GM21717 (cell line): ENCODE results near the gene MAML1.

Experiments
- ATAC-seq: cut with Tn5 transposase; IDR thresholded peaks from one replicate; pipeline ENCODE4 v1.9.1; 2021; ENCODE audit warnings: mild to moderate bottlenecking, moderate library complexity; ENCODE audit not compliant: unreplicated experiment

The MAML1 gene

DNA sequence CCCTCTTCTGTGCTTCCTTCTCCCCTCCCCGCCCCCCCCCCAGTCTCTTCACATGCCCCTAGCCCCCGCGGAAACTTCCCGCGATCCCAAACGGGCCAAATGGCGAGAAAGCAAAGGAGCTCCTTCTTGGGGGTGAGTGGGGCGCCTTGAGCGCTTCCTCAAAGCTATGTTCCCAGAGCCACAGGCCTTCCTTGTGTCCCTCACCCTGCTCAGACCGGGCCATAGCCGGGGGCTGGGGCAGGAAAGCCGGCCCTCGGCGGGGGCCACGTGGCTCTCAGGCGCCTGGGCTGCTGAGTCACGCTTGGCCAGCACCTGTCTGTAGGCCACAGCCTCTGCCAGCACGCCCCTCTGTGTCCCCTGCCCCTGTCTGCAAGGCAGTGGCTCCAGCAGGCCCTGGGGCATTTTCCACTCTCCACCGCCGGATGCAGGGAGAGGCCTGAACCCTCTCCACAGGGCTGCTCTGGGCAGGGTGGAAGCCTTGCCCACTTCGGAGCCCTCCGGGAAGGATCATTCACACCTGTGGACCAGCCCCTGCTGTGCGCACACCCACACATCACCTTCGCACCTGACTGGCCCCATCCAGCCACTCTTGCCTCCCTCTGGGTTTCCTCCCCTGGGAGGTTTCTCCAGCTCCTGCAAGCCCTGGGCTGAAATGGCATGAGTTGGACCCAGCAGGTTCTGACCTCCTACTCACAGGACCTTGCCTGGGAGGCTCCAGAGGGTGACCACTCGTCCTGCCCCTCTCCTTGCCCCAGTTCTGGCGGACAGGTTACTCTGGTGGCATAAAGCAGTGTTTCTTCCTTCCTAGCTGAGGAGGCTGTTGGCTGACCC lies 86.9 kb downstream of the MAML1 start:
- ATAC-seq: no peak

DNA sequence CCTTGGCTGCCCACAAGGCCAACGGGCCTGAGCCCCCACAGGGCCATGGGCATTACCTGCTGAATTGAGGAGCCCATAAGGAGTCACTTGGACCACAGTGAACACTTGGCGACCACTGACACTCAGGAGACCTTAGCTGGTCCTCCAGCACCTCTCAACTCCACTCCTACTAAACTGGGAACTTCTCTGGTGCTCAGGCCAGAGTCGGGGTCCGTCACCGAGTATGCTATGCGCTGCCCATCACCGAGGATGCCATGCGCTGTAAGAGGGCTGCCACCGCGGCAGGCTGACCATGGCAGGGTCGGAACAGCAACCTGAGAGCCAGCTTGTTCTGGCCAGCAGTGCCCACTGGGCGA lies 87.5 kb downstream of the MAML1 start:
- no peak for ATAC-seq

DNA sequence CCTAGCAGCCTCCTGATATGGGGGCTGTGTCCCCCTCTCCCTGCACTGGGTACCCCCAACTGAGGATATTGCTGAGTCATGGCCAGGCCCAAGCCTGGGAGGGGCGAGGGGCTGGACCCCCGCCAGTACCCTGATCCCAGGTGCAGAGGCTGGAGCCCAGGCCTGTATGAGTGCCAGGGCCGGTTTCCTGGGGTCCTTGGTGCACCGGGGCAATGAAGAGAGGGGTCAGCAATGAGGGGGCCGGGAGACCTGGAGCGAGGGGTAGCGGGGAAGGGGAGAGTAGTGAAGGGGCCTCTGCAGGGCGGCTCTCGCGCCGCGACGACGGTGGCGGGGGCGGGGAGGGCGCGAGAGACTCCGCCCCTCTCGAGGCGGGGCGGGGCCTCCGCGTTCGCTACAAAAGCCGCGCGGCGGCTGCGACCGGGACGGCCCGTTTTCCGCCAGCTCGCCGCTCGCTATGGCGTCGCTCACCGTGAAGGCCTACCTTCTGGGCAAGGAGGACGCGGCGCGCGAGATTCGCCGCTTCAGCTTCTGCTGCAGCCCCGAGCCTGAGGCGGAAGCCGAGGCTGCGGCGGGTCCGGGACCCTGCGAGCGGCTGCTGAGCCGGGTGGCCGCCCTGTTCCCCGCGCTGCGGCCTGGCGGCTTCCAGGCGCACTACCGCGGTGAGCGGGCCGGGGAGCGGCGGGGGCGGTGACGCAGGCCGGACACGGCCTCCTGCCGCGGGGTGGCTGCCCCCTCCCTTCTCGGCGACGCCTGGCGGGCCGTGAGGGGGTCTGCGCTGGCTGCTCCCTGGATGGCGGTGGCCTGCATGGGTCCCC lies 88.1 kb downstream of the MAML1 start, which contains the start of gene SQSTM1:
Gene SQSTM1 (plus strand): TSS at position 423 of the 815 bp plus-strand sequence. CDS start 32 bp downstream, at position 455.
- peak; percentile 32 for ATAC-seq

DNA sequence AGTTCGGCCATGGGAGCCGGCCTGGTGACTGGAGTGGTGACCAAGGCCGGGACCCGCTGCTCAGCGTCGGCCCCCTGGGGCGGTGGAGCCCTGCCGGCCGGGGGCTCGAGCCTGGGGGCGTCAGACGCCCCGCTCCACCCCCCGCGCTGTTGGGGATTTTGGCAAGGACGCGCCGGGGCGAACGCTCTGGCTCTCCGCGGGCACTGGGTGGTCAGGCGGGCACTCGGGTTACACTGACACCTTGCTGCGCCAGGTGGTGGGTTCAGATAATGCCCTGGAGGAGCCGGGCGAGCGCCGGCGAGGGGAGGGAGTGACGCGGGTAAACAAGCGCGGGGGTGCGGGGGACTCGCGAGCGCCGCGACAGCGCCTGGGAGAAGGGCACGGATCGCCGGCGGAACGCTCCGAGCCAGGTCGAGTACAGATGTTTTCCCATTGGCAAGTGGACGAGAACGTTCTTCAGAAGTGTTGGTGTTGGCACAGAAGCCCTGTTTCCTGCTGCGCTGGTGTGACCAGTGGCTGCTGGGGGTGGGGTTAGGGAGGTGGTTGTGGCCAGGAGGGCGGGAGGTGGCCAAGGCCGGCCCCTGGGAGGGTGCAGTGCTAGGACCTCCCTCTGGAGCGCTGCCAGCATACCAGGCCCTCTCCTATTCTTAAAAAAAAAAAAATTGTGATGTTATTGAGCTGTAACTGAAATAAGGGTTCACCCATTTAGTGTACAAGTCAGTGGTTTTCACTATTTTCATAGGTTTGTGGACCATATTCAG lies 88.9 kb downstream of the MAML1 start:
- peak; percentile 50 for ATAC-seq

DNA sequence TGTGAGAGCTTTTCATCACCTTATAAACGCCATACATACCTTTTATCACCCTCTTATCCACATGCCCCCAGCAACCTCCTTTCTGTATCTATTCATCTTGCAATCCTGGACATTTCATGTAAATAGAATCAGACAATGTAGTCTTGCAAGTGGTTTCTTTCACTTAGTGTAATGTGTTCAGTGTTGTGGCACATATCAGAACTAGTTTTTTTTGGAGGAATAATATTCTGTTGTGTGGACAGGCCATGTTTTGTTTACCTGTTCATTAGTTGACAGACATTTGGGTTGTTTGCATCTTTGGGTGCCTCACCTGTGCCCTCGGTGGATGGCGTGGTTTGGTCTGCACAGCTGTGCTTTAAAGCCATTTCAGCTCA lies 89.4 kb downstream of the MAML1 start:
- ATAC-seq: no peak

DNA sequence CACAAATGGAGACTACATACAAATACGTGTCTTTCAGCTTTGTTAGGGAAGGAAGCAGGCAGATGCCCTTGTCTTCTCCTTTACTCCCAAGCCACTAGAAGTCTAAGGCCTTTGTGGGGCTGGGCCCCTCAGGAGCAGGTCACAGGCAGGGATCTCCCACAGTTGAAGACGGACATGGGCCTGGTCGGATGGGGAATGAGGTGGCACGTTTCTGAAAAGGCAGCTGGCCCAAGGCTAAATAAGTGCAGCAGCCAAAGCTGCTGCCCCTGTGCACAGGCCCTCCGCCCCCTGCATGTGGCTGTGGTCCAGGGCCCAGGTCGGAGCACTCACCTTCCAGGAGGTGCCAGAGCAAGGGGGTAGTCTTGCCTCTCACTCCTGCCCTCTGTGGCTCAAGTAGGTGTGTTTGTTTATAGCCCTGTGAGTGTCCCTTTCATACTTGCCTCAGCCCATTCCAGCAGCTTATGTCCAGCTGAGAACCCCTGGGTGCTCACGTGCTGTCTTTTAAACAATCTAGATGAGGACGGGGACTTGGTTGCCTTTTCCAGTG lies 89.9 kb downstream of the MAML1 start:
- no peak for ATAC-seq

DNA sequence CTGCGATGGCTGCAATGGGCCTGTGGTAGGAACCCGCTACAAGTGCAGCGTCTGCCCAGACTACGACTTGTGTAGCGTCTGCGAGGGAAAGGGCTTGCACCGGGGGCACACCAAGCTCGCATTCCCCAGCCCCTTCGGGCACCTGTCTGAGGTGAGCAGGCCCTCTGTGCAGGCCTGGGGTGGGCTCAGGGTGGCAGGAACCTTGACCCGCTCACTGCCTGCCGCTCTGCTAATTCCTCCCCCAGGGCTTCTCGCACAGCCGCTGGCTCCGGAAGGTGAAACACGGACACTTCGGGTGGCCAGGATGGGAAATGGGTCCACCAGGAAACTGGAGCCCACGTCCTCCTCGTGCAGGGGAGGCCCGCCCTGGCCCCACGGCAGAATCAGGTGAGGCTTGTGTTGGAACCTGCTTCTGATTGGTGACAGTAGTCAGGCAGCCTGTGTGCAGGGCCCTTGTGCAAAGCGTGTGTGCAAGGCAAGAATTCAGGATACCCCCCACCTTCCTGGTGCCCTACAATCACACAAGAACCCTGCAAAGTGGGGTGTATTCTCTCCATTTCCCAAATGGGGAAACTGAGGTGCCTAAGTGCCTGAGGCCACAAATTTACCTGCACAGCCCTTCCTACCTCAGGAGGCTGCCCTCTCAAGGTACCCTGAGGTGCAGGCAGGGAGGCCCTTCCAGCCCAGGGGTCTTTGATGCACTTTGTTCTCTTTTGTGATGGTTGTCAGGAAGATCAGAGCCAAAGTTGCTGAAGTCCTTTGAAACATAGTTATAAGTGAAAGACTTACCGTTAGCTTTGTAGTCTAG lies 91.5 kb downstream of the MAML1 start:
- ATAC-seq: no peak

DNA sequence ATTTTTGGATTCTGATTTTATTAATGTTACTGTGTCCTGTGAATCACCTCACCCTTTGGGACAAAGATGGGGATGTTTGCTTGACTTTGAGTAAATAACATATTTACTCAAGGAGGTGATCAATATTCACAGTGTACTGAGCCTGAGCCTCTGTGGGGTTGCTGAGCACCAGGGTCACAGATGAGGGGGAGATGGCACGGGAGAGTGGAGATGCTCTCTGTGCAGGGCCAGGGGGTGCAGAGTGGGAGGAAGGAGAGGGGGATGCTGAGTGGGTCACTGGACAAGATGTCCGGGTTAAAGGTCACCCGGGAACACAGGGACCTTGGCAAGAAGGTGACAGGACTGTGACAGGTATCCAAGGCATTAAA lies 92.1 kb downstream of the MAML1 start:
- no peak for ATAC-seq

DNA sequence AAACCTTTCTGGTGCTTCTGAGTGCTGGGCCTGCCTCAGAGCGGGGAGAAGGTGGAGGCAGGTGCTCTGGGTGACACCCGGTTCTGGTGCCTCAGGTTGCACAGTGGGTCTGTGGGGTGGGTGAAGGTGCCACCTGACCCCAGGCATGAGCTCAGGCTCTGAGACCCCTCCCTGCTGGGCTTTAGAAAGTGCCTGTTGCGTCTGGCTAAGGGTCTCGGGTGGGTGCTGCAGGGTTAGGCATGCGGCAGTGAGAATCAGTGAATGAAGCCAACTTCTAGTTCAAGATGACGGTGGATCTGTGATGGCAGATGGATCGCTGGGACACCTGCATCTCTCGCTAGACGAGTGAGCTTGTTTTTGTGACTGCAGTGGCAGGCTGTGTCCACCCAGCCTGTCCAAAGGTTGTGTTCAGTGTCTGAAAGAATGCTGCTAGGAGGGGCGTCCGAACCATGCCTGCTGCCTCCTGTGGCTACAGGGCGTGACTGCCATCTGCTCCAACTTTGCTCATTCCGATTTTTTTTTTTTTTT lies 93.1 kb downstream of the MAML1 start:
- ATAC-seq: no peak
